HG02840 (cell line): ENCODE measurements around the gene KCNA4.
"Not testable (repeated sequence)": the region's sequence is repeated elsewhere in the genome, so short reads cannot be mapped to it uniquely, and the experiment has no call there.

ENCODE experiments used
- ATAC-seq: cut with Tn5 transposase; IDR thresholded peaks from one replicate; pipeline ENCODE4 v1.9.1; 2021; ENCODE audit warnings: mild to moderate bottlenecking, moderate library complexity, moderate number of reproducible peaks; ENCODE audit not compliant: unreplicated experiment, low FRiP score

Gene KCNA4

DNA sequence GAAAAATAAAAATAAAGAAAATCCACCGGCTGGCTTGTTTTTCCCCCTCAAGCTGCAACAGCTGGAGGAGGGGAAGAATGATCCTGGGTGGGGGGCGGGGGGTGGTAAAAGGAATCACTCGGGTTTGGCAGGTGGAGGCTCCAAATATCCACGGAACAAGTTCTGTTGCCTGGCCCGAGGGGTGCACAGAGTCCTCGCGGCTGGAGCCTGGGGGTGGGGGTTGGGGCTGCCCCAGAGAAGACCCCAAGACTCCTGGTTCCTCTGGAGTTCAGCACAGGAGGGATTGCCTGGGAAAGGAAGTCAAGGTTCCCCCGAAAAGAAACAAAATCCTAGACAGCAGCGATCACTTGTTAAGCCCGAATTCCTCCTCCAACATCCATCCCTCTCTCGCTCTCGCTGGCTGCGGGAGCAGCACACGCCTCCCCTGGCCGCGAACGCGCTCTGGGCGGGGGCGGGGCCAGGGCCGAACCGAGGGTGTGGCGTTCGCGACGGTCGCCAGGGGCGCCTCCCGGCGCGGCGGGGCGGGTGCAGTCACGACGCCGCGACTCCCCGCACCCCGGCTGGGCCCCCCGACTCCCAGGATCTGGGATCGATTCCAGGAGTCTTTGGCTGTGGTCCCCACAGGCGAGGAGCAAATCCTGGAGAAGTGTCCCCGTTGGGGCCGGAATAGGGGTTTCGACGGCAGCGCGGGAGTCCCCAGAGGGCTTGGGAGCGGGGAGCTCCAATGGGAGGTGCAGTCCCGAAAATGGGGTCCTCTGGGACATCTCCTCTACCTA, at the start of gene KCNA4:
Gene KCNA4 (minus strand): TSS at position 443 of the 776 bp plus-strand sequence. CDS start 4,352 bp downstream, outside the sequence.
- no peak for ATAC-seq

GRCh38 chr11:30062103-30062502, 45.3 kb upstream of the KCNA4 start:
- ATAC-seq = no peak

DNA sequence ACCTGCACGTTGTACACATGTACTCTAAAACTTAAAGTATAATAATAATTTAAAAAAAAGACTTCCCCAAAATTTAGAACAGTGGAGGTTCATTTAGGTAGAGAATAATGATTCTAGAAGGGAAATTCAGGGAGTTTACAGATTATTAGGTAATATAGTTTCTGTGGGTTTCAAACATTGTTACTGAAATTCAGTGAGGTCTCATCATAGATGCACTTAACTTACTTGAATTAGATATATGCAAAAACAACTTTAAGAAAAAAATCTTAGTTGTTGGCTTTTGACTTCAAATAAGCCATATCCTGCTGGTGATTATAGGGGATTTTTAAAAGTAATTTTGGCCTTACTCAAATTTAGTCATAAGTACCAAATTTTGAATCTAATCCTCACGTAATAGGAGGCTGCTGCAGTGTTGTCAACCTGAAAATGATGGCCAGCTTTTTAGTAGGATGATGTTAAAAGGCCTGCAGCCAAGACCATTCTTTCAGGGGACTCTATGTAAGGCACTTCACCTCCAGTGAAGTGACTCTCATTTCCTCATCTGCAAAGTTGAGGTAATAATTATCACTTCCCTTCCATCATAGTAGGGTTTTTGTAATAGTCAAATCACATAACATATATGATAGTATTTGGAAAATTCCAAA, 42.5 kb upstream of the KCNA4 start:
- ATAC-seq = no peak

GRCh38 chr11:30049214-30049613, 32.4 kb upstream of the KCNA4 start:
- no peak for ATAC-seq

DNA sequence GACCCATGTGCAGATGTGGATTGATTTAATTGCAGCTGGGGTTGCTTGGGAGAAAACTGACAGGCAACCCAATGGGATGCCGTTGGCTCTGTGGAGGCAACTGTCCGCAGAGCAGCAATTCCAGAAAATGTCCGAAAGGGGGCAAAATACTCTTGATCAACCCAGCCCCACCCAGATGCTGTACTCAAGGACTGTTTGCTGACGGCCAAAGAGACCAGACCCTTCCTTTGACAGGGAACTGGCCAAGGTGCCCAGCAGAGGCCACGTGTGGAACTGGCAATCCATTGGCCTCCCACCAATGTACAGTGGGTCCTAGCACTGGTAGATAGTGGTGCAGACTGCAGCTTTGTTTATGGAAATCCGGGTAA, 29.7 kb upstream of the KCNA4 start:
- no peak for ATAC-seq

DNA sequence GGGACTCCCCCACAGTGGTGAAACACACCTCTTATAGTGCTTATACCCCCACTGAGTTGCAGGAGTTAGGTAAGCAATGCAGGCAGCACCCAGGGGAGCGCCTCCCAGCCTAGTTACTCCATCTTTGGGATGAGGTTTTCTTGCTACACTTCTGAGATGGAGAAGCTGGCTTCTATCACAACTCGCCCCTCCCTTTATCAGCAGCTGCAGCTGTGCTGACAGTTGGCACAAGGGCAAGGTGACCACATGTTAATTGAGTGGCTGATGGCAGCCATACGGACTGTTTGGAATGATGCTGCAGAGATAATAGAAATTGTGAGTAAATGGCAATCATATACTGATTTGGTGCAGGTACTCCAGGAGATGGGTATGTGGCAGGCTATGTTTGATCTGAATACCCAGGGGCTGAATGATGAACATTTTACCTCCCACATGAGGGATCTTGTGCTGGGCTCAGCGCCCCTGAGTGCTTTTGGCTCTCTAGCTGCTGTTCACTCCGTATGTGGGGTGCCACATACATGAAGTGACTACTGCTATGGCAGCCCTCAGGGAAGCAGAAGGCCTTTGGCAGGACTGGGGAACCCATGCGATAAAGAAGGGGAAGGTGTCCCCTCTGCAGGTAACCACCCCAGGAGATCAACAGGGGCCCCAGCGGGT, 29.2 kb upstream of the KCNA4 start:
- no peak for ATAC-seq

GRCh38 chr11:30045144-30045543, 28.3 kb upstream of the KCNA4 start:
- no peak for ATAC-seq

DNA sequence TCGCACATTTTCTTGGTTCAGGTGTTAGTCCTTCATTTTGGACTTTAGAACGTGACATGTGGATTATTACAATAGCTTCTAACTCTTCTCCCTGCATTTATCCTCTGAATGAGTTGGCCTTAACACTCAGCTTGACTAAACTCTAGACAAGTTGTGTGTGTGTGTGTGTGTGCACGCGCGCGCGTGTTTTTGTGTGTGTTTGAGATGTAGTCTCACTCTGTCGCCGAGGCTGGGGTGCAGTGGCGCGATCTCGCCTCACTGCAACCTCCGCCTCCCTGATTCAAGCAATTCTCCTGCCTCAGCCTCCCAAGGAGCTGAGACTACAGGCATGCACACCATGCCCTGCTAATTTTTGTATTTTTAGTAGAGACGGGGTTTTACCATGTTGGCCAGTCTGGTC, 24.3 kb upstream of the KCNA4 start:
- no peak for ATAC-seq

DNA sequence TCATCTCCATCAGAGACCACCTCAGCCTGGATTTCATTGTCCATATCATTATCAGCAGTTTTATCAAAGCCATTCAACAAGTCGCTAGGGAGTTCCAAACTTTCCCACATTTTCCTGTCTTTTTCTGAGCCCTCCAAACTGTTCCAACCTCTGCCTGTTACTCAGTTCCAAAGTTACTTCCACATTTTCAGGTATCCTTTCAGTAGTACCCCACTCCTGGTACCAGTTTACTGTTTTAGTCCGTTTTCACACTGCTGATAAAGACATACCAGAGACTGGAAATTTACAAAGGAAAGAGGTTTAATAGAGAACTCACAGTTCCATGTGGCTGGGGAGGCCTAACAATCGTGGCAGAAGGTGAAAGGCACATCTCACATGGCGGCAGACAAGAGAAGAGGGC, 17.9 kb upstream of the KCNA4 start:
- not testable (repeated sequence) for ATAC-seq

- not testable (repeated sequence) for ATAC-seq
These were observed 17.3 kb upstream of the KCNA4 start for GRCh38 chr11:30034166-30034565.

DNA sequence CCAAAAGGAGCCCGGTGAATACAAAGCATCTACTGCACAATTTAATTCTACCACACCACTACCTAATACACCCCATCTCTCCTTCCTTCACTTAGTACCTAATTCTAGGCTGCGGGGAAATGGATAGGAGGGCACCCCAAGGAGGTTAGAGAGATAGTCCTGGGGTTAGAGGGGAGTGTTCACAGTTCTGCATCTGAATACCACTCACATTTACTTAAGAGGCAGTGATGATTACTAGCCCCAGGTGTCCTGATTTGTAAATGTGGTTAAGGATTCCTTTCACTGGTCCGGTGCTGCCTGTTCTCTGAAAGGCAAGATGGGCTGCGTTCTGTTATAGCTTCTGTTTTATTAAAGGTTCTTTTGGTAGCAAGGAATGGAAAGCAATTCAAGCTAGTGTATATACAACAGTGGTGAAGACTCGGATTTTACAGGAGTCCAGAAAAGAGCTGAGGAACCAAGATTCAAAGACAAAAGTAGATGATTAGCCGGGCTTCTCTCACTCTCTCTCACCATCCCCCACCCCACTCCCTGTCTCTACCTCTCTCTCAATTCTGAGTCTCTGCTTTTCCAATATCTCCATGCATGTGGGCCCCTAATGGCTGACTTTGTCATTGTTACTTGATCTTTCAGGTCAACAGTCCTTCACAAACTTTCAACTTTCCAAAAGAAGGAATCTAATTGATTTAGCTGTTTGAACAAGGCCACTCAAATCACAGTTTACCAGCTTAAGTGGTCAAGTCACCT, 8.7 kb upstream of the KCNA4 start:
- ATAC-seq = no peak

DNA sequence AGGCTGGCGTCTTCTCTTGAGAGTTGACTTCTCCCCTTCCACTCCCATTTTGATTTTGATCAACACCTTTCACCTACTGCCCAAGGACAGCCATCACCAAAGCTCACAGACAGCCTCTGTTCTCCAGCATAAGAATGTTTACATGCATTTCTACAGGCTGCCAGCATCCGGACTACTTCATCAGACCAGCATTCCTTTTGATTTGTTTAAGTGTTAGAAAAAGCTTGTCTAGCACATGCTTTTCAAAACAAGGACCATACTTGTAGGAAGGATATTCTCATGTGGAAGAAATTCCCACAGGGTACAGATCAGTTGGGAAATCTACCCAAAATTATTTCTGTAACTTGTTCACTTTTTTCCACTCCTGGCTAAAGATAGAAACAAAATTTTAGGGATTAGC, 6.2 kb upstream of the KCNA4 start:
- no peak for ATAC-seq

- no peak for ATAC-seq
These were observed 2.7 kb upstream of the KCNA4 start for GRCh38 chr11:30019481-30019880.

DNA sequence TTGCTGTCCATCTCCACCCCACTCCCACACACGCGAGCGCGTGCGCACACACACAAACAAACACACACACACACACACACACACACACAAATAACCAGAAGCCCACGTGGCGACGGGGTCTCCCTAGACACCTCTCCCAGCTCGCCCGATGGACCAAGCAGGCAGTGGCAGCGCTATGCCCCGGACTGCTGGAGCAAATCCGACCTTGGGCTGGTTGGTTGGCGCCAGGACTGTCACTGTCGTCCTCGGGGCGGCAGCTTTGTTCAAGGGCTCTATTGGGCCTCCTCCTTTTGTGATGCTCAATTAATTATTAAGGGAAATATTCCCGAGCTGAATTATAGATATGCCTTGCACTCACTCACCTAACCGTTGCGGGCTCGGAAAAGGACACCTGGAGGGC, 1.7 kb upstream of the KCNA4 start:
- no peak for ATAC-seq

DNA sequence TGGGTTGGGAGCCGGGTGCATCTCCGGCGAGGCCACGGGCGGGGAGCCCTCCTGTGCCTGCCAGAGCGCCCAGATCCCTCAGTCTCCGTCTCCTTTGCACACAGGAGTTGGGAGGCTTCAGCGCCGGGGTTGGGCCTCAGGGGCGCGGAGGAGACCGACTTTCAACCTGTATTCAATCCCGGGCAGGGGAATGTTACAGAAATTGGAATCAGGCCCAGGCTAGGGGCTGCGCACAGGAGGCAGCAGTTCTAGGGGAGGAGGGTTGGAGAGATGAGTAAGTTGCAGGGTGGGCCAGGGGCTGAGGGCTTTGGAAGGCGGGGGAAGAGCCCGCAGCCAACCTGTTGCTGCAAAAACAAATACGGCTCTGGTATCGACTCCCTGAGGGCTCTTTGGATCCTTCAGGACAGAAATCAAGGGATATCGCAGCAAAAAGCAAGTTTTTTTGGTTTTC, 640 bp upstream of the KCNA4 start:
- ATAC-seq = no peak

GRCh38 chr11:30015725-30016412, 961 bp downstream of the KCNA4 start:
- no peak for ATAC-seq

DNA sequence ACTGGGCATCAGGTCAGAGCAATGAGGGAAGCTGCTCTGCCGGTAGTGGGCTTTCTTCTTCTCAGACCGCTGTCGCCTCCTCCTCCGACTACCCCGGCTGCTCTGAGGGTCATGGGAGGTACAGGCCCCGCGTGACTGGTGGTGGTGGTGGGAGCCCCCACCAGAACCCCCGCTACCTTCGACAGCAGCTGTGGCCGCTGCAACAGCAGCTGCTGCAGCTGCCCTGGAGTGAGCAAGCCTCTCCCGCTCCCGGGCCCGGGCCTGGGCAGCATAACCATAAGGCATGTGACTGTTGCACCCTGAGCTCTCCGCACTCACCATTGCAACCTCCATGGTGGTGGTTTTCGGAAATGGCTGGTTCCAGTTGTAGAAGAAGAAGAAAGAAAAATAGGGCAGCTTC, 4.5 kb downstream of the KCNA4 start:
- ATAC-seq = no peak

- no peak for ATAC-seq
These were observed 7.8 kb downstream of the KCNA4 start for GRCh38 chr11:30009060-30009459.

DNA sequence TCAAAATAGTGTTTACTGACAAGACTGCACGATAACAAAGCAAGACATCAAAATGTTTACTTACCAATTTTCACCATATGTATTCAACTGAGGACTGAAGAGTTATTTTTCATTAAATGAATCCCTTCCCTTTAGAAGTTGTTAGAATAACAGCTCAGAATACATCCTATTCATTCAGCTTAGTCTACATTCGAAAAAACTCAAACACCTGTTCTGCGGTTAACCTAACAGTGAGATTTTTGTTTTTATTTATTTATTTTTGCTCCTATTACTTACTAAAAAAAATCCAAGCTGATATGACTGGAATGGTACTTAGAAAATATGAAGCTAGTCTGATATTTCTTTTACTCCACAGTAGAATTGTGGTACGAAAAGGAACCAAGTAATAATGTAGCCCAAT, 10.0 kb downstream of the KCNA4 start:
- ATAC-seq = no peak

DNA sequence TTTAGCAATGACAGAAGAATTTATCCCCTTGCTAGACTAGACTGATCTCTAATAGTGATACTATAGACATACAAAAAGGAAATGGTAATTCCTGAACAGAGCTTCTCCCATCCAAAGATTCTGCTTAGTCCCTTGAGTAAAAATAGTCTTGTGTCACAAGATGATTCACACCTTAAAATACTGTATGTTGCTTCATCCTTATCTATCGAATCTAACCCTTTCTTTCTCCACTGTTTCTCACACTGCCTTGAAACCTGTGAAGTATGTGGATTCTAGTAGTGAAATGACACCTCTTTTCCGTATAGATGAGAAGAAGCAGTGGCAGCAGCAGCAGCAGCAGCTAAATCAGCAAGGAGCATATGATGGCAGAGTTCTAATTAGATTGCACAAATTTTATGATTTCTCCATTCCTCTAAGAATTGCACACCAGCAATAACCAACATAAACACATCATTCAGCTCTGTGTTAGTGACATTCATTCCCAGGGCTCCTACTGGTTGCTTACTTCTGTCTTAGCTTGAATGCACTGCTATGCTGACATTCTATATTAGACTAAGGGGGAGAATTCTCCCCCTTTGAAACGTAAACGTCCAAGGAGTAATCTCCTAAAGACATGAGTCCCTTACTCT, 14.6 kb downstream of the KCNA4 start:
- no peak for ATAC-seq
